ENCODE results near the gene KCNE3. TPM values are rescaled to one million over a fixed set of nuclear protein-coding genes. Genes with fewer than 3 reads are reported as not detected.

KCNE3 gene
- total and polyA plus RNA-seq, 12 donors = 1.1 to 23.2 (median 7.7) TPM

GRCh38 chr11:74478877-74479731 is 11.8 kb upstream of the KCNE3 start:
- Histone ChIP-seq H3K27me3 (no peaks in the 10 kb centered on the region), H3K4me1 (replicated peaks in 1 of 2) (no peaks in the 10 kb centered on the region), H3K4me3 (no peak overlapping the region), H3K27ac (no peak overlapping the region), H3K9me3 (replicated peaks in 1 of 3) (no peaks in the 10 kb centered on the region), H3K36me3 (replicated peaks in 1 of 2) (no peaks in the 10 kb centered on the region)
- no peak for TF ChIP-seq CTCF (IDR thresholded peaks at IDR 0.05)
- no peak for TF ChIP-seq POLR2A (IDR thresholded peaks at IDR 0.05)
- intact Hi-C loops (cut with DNase I) = no loop called here
- DNase-seq = no peak
- WGBS, 4 donors = 47 to 69% (median 56%) methylated on average over 10 of the region's 10 CpGs

- intact Hi-C loops (cut with DNase I) = no loop called here
- no peak for TF ChIP-seq POLR2A (IDR thresholded peaks at IDR 0.05)
- TF ChIP-seq CTCF (IDR thresholded peaks at IDR 0.05) = no peak
- Histone ChIP-seq H3K27ac (no peak overlapping the region), H3K4me1 (replicated peaks in 1 of 2) (no peaks in the 10 kb centered on the region), H3K9me3 (replicated peaks in 1 of 3) (no peaks in the 10 kb centered on the region), H3K4me3 (no peak overlapping the region), H3K36me3 (replicated peaks in 1 of 2) (no peaks in the 10 kb centered on the region), H3K27me3 (no peaks in the 10 kb centered on the region)
- peak in 1 of 7 donors; percentile 18 for DNase-seq
- 65 to 80% (median 76%) methylated on average over 2 of the region's 2 CpGs for WGBS, 4 donors
These were observed 9.2 kb upstream of the KCNE3 start for GRCh38 chr11:74476536-74476935.

GRCh38 chr11:74474316-74474715 is 7.0 kb upstream of the KCNE3 start:
- no peaks in the 10 kb centered on the region for H3K9me3 ChIP-seq (replicated peaks in 1 of 3)
- H3K4me1 ChIP-seq (replicated peaks in 1 of 2) = no peaks in the 10 kb centered on the region
- no peaks in the 10 kb centered on the region for H3K27me3 ChIP-seq
- H3K27ac ChIP-seq = no peak overlapping the region
- intact Hi-C loops (cut with DNase I) = no loop called here
- 12 to 20% (median 15%) methylated on average over 1 of the region's 1 CpG; no CpG with 5 or more reads in 1 of the 4 donors for WGBS, 4 donors
- TF ChIP-seq POLR2A (IDR thresholded peaks at IDR 0.05) (no peak), CTCF (IDR thresholded peaks at IDR 0.05) (no peak)
- DNase-seq = peak in 1 of 7 donors; percentile 48
- H3K4me3 ChIP-seq = no peak overlapping the region
- H3K36me3 ChIP-seq (replicated peaks in 1 of 2) = no peaks in the 10 kb centered on the region

GRCh38 chr11:74473382-74474173 is 6.2 kb upstream of the KCNE3 start:
- 59 to 67% (median 62%) methylated on average over 10 of the region's 10 CpGs for WGBS, 4 donors
- no peak for TF ChIP-seq POLR2A (IDR thresholded peaks at IDR 0.05)
- TF ChIP-seq CTCF (IDR thresholded peaks at IDR 0.05) = no peak
- Histone ChIP-seq H3K27me3 (no peaks in the 10 kb centered on the region), H3K36me3 (replicated peaks in 1 of 2) (no peaks in the 10 kb centered on the region), H3K27ac (no peak overlapping the region), H3K4me1 (replicated peaks in 1 of 2) (no peaks in the 10 kb centered on the region), H3K9me3 (replicated peaks in 1 of 3) (no peaks in the 10 kb centered on the region), H3K4me3 (no peak overlapping the region)
- intact Hi-C loops (cut with DNase I) = no loop called here
- DNase-seq = peak in 1 of 7 donors; percentile 35
